22Rv1 (cell line): ENCODE results near the gene PRPSAP1.

ENCODE experiments used
- ZFX ChIP-seq: fragments of 450-650 bp; IDR thresholded peaks from 2 replicates; pipeline ENCODE4 v1.6.1; 2017; ENCODE audit warnings: antibody characterized with exemption, borderline replicate concordance
- TF ChIP-seq, protein P1 (sequence below): fragments of 450-650 bp; IDR thresholded peaks from 2 replicates; pipeline ENCODE4 v1.5.1; 2017; ENCODE audit warnings: mild to moderate bottlenecking

GRCh38 chr17:76397687-76398522 lies 44.2 kb upstream of the PRPSAP1 start:
- TF ChIP-seq, protein P1, sequence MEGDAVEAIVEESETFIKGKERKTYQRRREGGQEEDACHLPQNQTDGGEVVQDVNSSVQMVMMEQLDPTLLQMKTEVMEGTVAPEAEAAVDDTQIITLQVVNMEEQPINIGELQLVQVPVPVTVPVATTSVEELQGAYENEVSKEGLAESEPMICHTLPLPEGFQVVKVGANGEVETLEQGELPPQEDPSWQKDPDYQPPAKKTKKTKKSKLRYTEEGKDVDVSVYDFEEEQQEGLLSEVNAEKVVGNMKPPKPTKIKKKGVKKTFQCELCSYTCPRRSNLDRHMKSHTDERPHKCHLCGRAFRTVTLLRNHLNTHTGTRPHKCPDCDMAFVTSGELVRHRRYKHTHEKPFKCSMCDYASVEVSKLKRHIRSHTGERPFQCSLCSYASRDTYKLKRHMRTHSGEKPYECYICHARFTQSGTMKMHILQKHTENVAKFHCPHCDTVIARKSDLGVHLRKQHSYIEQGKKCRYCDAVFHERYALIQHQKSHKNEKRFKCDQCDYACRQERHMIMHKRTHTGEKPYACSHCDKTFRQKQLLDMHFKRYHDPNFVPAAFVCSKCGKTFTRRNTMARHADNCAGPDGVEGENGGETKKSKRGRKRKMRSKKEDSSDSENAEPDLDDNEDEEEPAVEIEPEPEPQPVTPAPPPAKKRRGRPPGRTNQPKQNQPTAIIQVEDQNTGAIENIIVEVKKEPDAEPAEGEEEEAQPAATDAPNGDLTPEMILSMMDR = peak; percentile 95
- TF ChIP-seq ZFX = no peak
